Caco-2 (cell line): Measurements from ENCODE around the gene LSM3. TPM values are rescaled to one million over a fixed set of nuclear protein-coding genes. Genes with fewer than 3 reads are reported as not detected.

Experiments
- BruUV-seq: library from RNA; stranded (reverse); fragments of 400-500 nt; replicated peaks from 2 replicates; lab custom pipeline; 2021; lab: Mats Ljungman, UMichigan
- CTCF ChIA-PET: fragments of 300-600 bp; sonication (Branson Sonifier 250); formaldehyde crosslinking; loops from one replicate; lab custom pipeline; 2022; ENCODE audit warnings: antibody characterized with exemption; lab: Charles Lee
- POLR2A ChIA-PET: fragments of 300-600 bp; sonication (Branson Sonifier 250); formaldehyde crosslinking; loops from one replicate; lab custom pipeline; 2022; ENCODE audit warnings: antibody characterized with exemption; lab: Charles Lee
- DNase-seq, 2 experiments: peaks; one replicate each; pipeline versions ENCODE4 v3.0.0 to v3.0.0-alpha.2; 2020 to 2022
- H3K27me3 ChIP-seq: replicated peaks from 2 replicates; pipeline ENCODE4 v1.6.0; 2011; ENCODE audit warnings: low read length; ENCODE audit not compliant: control insufficient read depth, insufficient read depth
- H3K36me3 ChIP-seq: 2 replicates; pipeline ENCODE4 v1.5.1; 2011; ENCODE audit warnings: low read length; ENCODE audit not compliant: control insufficient read depth, insufficient read depth
- H3K4me1 ChIP-seq: fragments of 250-450 bp; sonication (Bioruptor Pico); 2 replicates; pipeline ENCODE4 v1.5.1; 2020; ENCODE audit warnings: mild to moderate bottlenecking
- H3K4me3 ChIP-seq: 2 replicates; pipeline ENCODE4 v1.5.1; 2011; ENCODE audit warnings: low read depth, mild to moderate bottlenecking, control low read depth, low read length
- H3K9me3 ChIP-seq: fragments of 250-450 bp; sonication (Bioruptor Pico); 2 replicates; pipeline ENCODE4 v1.5.1; 2020; ENCODE audit warnings: mild to moderate bottlenecking, moderate library complexity
- H3K27ac Mint-ChIP-seq: one replicate; pipeline ENCODE4 v1.8.0; 2022; ENCODE audit warnings: mixed read lengths; ENCODE audit not compliant: unreplicated experiment
- H3K27me3 Mint-ChIP-seq: one replicate; pipeline ENCODE4 v1.8.0; 2022; ENCODE audit warnings: mixed read lengths; ENCODE audit not compliant: insufficient read depth, unreplicated experiment
- H3K36me3 Mint-ChIP-seq: one replicate; pipeline ENCODE4 v1.8.0; 2022; ENCODE audit warnings: mild to moderate bottlenecking, mixed read lengths; ENCODE audit not compliant: insufficient read depth, unreplicated experiment
- H3K4me1 Mint-ChIP-seq: one replicate; pipeline ENCODE4 v1.8.0; 2022; ENCODE audit warnings: low read depth, mixed read lengths; ENCODE audit not compliant: unreplicated experiment
- H3K4me3 Mint-ChIP-seq: one replicate; pipeline ENCODE4 v1.8.0; 2022; ENCODE audit warnings: mild to moderate bottlenecking, moderate library complexity, mixed read lengths; ENCODE audit not compliant: unreplicated experiment
- H3K9me3 Mint-ChIP-seq: one replicate; pipeline ENCODE4 v1.8.0; 2022; ENCODE audit warnings: mixed read lengths; ENCODE audit not compliant: unreplicated experiment
- CTCF ChIP-seq, 2 experiments: fragments of 200-600 bp in 1 of 2; IDR thresholded peaks; 1 replicate in 1 of 2; 2 replicates in 1 of 2; pipeline versions ENCODE4 v1.5.1 to v1.8.0; 2011 to 2022; ENCODE audit warnings: antibody characterized with exemption in 1 of 2, control low read depth in 1 of 2, inconsistent platforms in 1 of 2, low read depth in 1 of 2, low read length in 1 of 2, mild to moderate bottlenecking in 1 of 2, moderate library complexity in 1 of 2; ENCODE audit not compliant: insufficient read depth in 1 of 2, severe bottlenecking in 1 of 2, unreplicated experiment in 1 of 2
- intact Hi-C: fragments of 100-400 bp; cut with micrococcal nuclease; formaldehyde crosslinking; loops from one replicate; pipeline ENCODE4 v1.10.0; 2022; ENCODE audit not compliant: unreplicated experiment
- total RNA-seq: library from RNA; stranded (reverse); gene quantifications from 2 replicates; pipeline ENCODE4 v1.2.3, GENCODE V29; 2022

Gene LSM3
- total RNA-seq, 1 experiment from 2014 or later = 20.5 TPM

- Mint-ChIP-seq H3K27me3 (no peaks in the 10 kb centered on the region), H3K36me3 (peaks cover 58% of the 10 kb centered on the region), H3K9me3 (no peaks in the 10 kb centered on the region), H3K27ac (no peak overlapping the region), H3K4me3 (no peak overlapping the region), H3K4me1 (no peaks in the 10 kb centered on the region)
- BruUV-seq = no TSS peak
- Histone ChIP-seq H3K36me3 (peaks cover 2% of the 10 kb centered on the region), H3K27me3 (no peaks in the 10 kb centered on the region), H3K4me1 (no peaks in the 10 kb centered on the region), H3K4me3 (no peak overlapping the region), H3K9me3 (no peaks in the 10 kb centered on the region)
- intact Hi-C loops = no loop called here
- no peak for DNase-seq
- TF ChIP-seq CTCF (IDR thresholded peaks at IDR 0.05; ENCODE audit: insufficient read depth in 1 of 2, low read depth in 1 of 2, low read length in 1 of 2, severe bottlenecking in 1 of 2, unreplicated experiment in 1 of 2) = no peak
- CTCF ChIA-PET = no interaction called here
- POLR2A ChIA-PET = interaction anchor here (0.9 kb wide), 1 partner anchor 27 kb away, joined by 3 read pairs; the partner anchor contains the start of genes LSM3 and XPC
Measured at GRCh38 chr3:14151471-14152083, 27.0 kb upstream of the LSM3 start.

- DNase-seq = peak in 1 of 2 experiments; percentile 56
- intact Hi-C loops = no loop called here
- Mint-ChIP-seq H3K4me1 (no peaks in the 10 kb centered on the region), H3K36me3 (peaks cover 58% of the 10 kb centered on the region), H3K27ac (no peak overlapping the region), H3K27me3 (no peaks in the 10 kb centered on the region), H3K9me3 (no peaks in the 10 kb centered on the region), H3K4me3 (no peak overlapping the region)
- BruUV-seq = no TSS peak
- peak; percentile 38 to 55 for TF ChIP-seq CTCF (IDR thresholded peaks at IDR 0.05; ENCODE audit: insufficient read depth in 1 of 2, low read depth in 1 of 2, low read length in 1 of 2, severe bottlenecking in 1 of 2, unreplicated experiment in 1 of 2)
- Histone ChIP-seq H3K27me3 (no peaks in the 10 kb centered on the region), H3K9me3 (no peaks in the 10 kb centered on the region), H3K4me3 (no peak overlapping the region), H3K4me1 (no peaks in the 10 kb centered on the region), H3K36me3 (peaks cover 2% of the 10 kb centered on the region; the same call in 1 of the 2 replicates)
- ChIA-PET CTCF (interaction anchor here (0.6 to 1.0 kb wide), 7 partner anchors 27 to 256 kb away, joined by 3 to 7 read pairs (median 5); partner anchors contain the start of genes CHCHD4, LSM3, SLC6A6 and TMEM43), POLR2A (interaction anchor here (0.5 to 0.9 kb wide), 2 partner anchors 26 to 732 kb away, joined by 3 to 4 read pairs; partner anchors contain the start of genes LSM3, NUP210 and XPC)
Measured at GRCh38 chr3:14152233-14152962, 26.2 kb upstream of the LSM3 start.

- Histone ChIP-seq H3K9me3 (no peaks in the 10 kb centered on the region), H3K4me1 (no peaks in the 10 kb centered on the region), H3K4me3 (no peak overlapping the region), H3K36me3 (peaks cover 2% of the 10 kb centered on the region; the same call in 1 of the 2 replicates), H3K27me3 (no peaks in the 10 kb centered on the region)
- H3K27ac Mint-ChIP-seq = no peak overlapping the region
- H3K9me3 Mint-ChIP-seq = no peaks in the 10 kb centered on the region
- intact Hi-C loops = no loop called here
- CTCF ChIA-PET = interaction anchor here (0.6 to 1.0 kb wide), 7 partner anchors 26 to 256 kb away, joined by 3 to 7 read pairs (median 5); partner anchors contain the start of genes CHCHD4, LSM3, SLC6A6 and TMEM43
- peaks cover 61% of the 10 kb centered on the region for H3K36me3 Mint-ChIP-seq
- H3K27me3 Mint-ChIP-seq = no peaks in the 10 kb centered on the region
- DNase-seq = no peak
- H3K4me3 Mint-ChIP-seq = no peak overlapping the region
- POLR2A ChIA-PET = no interaction called here
- no peaks in the 10 kb centered on the region for H3K4me1 Mint-ChIP-seq
- no TSS peak for BruUV-seq
- no peak for TF ChIP-seq CTCF (IDR thresholded peaks at IDR 0.05; ENCODE audit: insufficient read depth in 1 of 2, low read depth in 1 of 2, low read length in 1 of 2, severe bottlenecking in 1 of 2, unreplicated experiment in 1 of 2)
Measured at GRCh38 chr3:14152963-14153355, 25.7 kb upstream of the LSM3 start.
